ACC112 (cell line): ENCODE measurements around the gene CAPN13.

ENCODE experiments used
- H2AFZ ChIP-seq: fragments of 200-600 bp; sonication (generic); one replicate; pipeline ENCODE4 v1.6.0; 2017; ENCODE audit warnings: antibody characterized with exemption, low read length; ENCODE audit not compliant: unreplicated experiment
- H3K27ac ChIP-seq: fragments of 200-600 bp; sonication (generic); 2 replicates; pipeline ENCODE4 v1.5.1; 2014; ENCODE audit warnings: low read depth, mild to moderate bottlenecking, antibody characterized with exemption, low read length, moderate library complexity
- H3K27me3 ChIP-seq: fragments of 200-600 bp; sonication (generic); 2 replicates; pipeline ENCODE4 v1.6.1; 2014; ENCODE audit warnings: mild to moderate bottlenecking, antibody characterized with exemption, low read length, moderate library complexity, mixed read lengths; ENCODE audit not compliant: insufficient read depth
- H3K36me3 ChIP-seq: fragments of 200-600 bp; sonication (generic); 2 replicates; pipeline ENCODE4 v1.6.1; 2016; ENCODE audit warnings: mild to moderate bottlenecking, antibody characterized with exemption, low read length, moderate library complexity, mixed read lengths; ENCODE audit not compliant: insufficient read depth
- H3K4me1 ChIP-seq: fragments of 200-600 bp; sonication (generic); one replicate; pipeline ENCODE4 v1.6.1; 2016; ENCODE audit warnings: low read length, mixed read lengths; ENCODE audit not compliant: insufficient read depth, unreplicated experiment, control insufficient read depth
- H3K4me3 ChIP-seq: fragments of 200-600 bp; sonication (generic); 2 replicates; pipeline ENCODE4 v1.5.1; 2014; ENCODE audit warnings: mild to moderate bottlenecking, low read depth, low read length
- H3K79me2 ChIP-seq: fragments of 200-600 bp; sonication (generic); one replicate; pipeline ENCODE4 v1.6.0; 2016; ENCODE audit warnings: low read length; ENCODE audit not compliant: control insufficient read depth, unreplicated experiment, insufficient read depth

CAPN13 gene

GRCh38 chr2:30679426-30680088, 127.7 kb downstream of the CAPN13 start:
- H3K79me2 ChIP-seq: no peaks in the 10 kb centered on the region
- no peak overlapping the region for H3K27ac ChIP-seq
- no peaks in the 10 kb centered on the region for H3K36me3 ChIP-seq
- H2AFZ ChIP-seq: no peak overlapping the region
- H3K4me3 ChIP-seq: no peak overlapping the region
- peaks cover 22% of the 10 kb centered on the region for H3K27me3 ChIP-seq
- H3K4me1 ChIP-seq: no peaks in the 10 kb centered on the region

GRCh38 chr2:30678410-30679137, 128.7 kb downstream of the CAPN13 start:
- Histone ChIP-seq H3K27me3 (peaks cover 14% of the 10 kb centered on the region; the same call in 1 of the 2 replicates), H3K4me1 (no peaks in the 10 kb centered on the region), H2AFZ (no peak overlapping the region), H3K27ac (no peak overlapping the region), H3K36me3 (no peaks in the 10 kb centered on the region), H3K4me3 (no peak overlapping the region), H3K79me2 (no peaks in the 10 kb centered on the region)

GRCh38 chr2:30677861-30678385, 129.3 kb downstream of the CAPN13 start:
- H3K79me2 ChIP-seq: no peaks in the 10 kb centered on the region
- H3K27ac ChIP-seq: no peak overlapping the region
- no peaks in the 10 kb centered on the region for H3K4me1 ChIP-seq
- no peak overlapping the region for H3K4me3 ChIP-seq
- no peak overlapping the region for H2AFZ ChIP-seq
- peaks cover 12% of the 10 kb centered on the region; the same call in 1 of the 2 replicates for H3K27me3 ChIP-seq
- H3K36me3 ChIP-seq: no peaks in the 10 kb centered on the region

- H2AFZ ChIP-seq: no peak overlapping the region
- no peaks in the 10 kb centered on the region for H3K36me3 ChIP-seq
- H3K4me3 ChIP-seq: no peak overlapping the region
- H3K79me2 ChIP-seq: no peaks in the 10 kb centered on the region
- no peaks in the 10 kb centered on the region for H3K4me1 ChIP-seq
- H3K27ac ChIP-seq: no peak overlapping the region
- H3K27me3 ChIP-seq: peaks cover 12% of the 10 kb centered on the region; the same call in 1 of the 2 replicates
These were observed 130.0 kb downstream of the CAPN13 start for GRCh38 chr2:30677231-30677630.

- Histone ChIP-seq H3K36me3 (no peaks in the 10 kb centered on the region), H3K79me2 (no peaks in the 10 kb centered on the region), H3K27me3 (peaks cover 12% of the 10 kb centered on the region; the same call in 1 of the 2 replicates), H3K4me1 (no peaks in the 10 kb centered on the region), H3K4me3 (no peak overlapping the region), H2AFZ (no peak overlapping the region), H3K27ac (no peak overlapping the region)
These were observed 131.5 kb downstream of the CAPN13 start for GRCh38 chr2:30675758-30676157.

GRCh38 chr2:30673127-30673526, 134.1 kb downstream of the CAPN13 start:
- H3K36me3 ChIP-seq: no peaks in the 10 kb centered on the region
- no peak overlapping the region for H3K4me3 ChIP-seq
- no peak overlapping the region for H2AFZ ChIP-seq
- no peaks in the 10 kb centered on the region for H3K4me1 ChIP-seq
- H3K27me3 ChIP-seq: peaks cover 8% of the 10 kb centered on the region; the same call in 1 of the 2 replicates
- no peaks in the 10 kb centered on the region for H3K79me2 ChIP-seq
- no peak overlapping the region for H3K27ac ChIP-seq
